GM19468 (cell line): ENCODE data around the gene CAPZA2.
"Not testable (repeated sequence)": the region's sequence is repeated elsewhere in the genome, so short reads cannot be mapped to it uniquely, and the experiment has no call there.

Experiments used
- ATAC-seq: cut with Tn5 transposase; IDR thresholded peaks from one replicate; pipeline ENCODE4 v1.9.1; 2021; ENCODE audit warnings: mild to moderate bottlenecking, moderate library complexity, moderate number of reproducible peaks; ENCODE audit not compliant: unreplicated experiment; ENCODE audit errors: extremely low read depth

The CAPZA2 gene

DNA sequence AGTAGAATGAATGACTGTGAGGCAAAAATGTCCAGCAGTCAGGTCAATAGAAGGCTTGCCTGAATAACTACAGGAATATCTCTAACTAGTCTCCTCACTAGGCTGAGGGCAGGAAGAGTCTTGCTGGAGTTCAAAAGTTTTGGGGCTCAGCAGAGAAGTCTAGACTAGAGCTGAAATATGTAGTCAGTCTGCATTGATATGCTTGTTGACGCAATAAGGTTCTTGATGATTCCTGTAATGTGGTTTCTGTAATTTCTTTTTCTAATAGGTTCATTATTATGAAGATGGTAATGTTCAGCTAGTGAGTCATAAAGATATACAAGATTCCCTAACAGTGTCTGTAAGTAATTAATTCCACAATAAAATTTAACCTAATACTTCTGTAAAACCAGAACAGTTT, 49.4 kb downstream of the CAPZA2 start:
- no peak for ATAC-seq

DNA sequence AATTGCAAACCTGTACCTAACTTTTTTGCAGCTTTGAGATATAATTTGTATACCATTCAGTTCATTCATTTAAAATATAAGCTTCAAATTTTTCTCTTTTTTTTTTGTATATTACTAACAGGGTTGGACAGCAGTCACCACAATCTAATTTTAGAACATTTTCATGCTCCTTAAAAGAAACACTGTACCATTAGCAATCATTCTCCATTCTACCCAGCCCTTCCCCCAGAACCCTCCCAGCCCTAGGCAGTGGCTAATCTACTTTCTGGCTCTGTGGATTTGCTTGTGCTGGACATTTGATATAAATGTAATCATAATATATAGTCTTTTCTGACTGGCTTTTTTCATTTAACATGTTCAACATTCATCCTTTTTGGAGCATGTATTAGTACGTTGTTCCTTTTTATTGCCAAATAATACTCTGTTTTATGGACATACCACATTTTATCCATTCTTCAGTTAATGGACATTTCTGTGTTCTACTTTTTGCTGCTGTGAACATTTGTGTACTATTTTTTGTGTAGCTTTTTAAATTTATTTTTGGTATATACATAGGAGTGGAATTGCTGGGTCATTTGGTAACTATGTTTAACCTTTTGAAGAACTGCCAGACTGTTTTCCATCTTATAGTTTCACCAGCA, 50.0 kb downstream of the CAPZA2 start:
- no peak for ATAC-seq

DNA sequence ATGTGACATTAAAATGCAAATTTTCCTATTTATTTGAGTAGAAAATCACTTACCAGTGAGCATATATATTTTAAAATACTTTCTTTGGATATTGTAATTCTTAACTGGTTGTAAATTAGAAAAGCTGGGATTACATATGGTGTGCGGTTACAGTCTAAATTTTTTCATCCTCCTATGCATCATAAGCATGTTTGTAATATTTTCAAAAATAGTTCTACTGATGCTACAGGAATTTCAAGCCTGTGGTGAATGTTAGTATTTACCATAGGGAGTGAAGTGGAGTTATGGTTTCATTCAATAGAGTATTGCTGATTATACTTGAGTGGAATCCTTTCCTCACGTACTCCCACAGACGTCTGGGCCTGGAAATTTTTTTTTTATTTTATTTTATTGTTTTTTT, 56.3 kb downstream of the CAPZA2 start:
- no peak for ATAC-seq

DNA sequence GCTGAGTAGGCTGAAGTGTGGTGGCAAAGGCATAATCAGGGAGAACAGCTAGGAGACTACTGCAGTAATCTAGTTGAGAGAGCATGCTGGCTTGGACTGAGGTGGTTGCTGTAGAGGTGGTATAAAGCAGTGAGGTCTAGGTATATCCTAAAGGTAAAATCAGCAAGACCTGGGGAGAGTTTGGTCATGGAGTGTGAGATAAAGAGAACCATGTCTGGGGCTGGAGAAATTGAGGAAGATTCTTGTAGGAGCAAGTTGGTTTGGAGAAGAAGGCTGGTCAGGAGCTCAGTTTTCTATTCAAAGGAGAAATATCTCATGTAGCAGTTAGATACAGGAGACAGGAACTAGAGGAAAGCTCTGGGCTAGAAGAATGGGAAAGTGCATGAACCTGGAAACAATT, 58.0 kb downstream of the CAPZA2 start:
- no peak for ATAC-seq

DNA sequence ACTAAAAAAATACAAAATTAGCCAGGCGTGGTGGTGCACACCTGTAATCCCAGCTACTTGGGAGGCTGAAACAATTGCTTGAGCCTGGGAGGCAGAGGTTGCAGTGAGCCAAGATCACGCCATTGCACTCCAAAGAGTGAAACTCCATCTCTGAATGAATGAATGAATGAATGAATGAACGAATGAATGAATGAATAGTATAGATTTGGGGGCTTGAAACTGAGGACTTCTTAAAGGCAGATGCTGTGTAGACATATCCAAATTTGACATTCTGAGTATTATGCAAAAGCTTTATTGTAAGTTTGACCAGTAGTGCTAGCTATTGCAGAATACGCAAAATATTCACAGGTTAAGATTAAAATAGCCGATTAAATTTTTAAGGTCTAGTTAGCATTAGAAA, 60.2 kb downstream of the CAPZA2 start:
- no peak for ATAC-seq

DNA sequence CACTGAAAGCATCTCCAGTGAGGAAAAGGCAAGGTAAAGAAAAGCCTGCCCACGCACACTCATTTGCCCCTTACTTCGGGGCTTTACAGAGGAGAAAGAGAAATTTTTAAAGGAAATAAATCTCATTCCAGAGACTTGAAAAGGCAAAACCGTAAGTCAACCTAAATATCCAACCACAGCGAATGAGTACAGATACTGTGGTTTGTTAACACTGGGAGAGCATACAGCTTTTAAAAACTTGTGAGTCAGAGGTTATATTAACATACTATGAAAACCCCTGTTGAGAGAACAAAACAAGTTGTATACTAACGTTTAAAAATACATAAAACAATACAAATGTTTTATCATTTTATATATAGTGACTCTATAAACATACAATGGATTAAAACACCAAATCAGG, 62.4 kb downstream of the CAPZA2 start:
- ATAC-seq: no peak

DNA sequence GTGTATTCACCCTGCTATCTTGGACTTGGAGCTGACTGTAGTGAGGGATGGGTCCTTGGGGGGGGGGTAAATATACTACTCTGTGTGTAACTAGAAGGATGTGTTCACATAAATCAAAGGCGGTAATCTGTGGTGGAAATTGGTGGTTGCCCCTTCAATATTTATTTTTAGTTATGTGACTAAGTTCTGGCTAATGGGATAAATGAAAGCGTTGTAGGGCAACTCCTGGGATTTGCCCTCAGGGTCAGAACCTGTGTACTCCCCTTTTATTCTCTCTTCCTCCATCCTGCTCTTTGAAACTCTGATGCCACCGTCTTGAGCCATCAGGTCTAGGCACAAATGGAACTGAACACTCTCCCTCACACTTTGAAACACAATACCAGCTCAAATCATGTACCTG, 66.6 kb downstream of the CAPZA2 start:
- no peak for ATAC-seq

DNA sequence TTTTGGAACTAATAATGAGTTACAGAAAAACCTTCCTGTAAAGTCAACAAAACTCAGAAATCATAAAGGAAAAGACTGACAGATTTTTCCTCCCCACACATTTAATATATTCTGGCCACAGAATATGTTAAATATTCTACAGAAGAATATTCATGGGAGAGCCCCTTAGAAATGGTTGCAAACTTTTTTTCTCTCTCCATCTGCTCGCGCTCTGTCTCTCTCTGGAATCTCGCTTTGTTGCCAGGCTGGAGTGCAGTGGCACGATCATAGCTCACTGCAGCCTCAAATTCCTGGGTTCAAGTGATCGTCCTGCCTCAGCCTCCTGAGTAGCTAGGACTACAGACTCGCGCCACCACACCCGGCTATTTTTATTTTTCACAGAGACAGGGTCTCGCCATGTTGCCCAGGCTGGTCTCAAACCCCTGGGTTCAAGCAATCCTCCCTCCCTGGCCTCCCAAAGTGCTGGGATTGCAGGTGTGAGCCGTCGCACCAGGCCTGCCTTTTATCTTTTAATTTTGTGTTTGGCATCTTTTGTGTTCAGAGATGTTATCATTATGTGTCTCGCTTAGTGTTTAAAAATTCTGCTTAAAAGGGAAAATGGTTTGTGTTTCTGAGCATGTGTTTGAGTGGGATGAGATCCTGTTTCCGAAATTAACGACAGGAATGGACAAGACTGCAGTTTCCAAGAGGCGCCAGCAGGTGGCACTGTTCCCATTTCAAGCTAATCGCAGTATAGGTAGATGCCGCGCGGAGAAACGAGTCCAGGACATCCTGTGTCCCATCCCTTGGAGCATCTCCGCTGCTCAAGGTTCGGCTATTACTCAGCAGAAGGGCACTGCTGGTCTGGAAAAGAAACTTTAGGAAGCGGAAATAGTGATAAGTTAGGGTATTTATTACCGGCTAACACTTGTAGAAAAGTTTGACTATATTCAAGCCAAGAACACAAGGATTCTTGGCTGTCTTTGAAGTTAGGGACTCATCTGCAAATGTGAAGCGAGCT, 67.8 kb downstream of the CAPZA2 start:
- ATAC-seq: no peak

DNA sequence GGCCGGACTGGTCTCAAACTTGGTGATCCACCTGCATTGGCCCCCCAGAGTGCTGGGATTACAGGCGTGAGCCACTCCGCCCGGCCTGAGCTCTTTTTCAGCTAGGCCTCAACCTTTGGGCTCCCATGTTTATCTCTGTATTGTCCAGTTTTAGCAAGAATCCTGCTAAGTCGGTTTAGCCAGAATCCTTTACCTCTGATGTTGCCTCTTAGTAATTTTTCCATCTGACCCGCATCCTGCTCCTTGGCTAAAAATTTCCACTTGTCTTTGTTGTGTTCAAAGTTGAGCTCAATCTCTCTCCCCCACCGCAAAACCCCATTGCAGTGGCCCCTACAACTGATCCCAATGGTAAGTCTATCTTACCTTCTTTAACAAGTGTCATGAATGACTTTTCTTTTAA, 70.2 kb downstream of the CAPZA2 start:
- ATAC-seq: no peak

DNA sequence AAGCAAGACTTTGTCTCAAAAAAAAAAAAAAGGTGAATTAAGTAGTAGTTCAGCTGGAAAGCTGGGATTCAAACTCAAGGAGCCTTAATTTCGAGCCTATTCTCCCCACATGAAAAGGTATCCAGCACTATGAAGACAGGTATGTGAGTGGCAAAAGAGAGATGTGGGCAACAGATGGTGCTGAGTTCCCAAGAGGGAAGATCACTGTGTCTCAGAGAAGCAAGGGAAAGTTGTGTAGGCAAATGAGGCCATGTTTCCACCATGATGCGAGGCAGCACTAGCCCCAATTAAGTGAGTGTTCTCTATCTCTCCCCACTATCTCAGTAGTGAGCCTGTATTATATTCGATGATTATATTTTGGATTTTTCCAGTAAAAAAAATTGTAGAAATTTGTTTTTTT, 71.1 kb downstream of the CAPZA2 start:
- ATAC-seq: no peak

DNA sequence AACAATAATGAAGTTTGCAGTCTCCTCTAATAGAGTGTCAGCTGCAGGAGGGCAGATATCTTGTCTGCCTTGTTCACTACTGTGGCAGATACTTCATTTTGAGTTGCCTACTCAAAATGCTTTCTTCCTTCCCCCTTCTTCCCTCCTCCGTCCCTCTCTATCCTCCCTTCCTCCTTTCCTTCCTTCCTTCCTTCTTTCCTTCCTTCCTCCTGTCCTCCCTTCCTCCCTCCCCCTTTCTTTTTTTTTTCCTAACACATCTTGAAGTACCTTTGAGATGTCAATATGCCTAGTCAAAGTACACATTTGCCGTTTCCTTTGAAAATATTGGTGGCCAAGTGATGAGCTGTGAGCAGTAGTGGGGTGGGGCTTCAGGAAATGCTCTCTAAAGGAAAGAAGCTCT, 72.2 kb downstream of the CAPZA2 start:
- ATAC-seq: no peak

DNA sequence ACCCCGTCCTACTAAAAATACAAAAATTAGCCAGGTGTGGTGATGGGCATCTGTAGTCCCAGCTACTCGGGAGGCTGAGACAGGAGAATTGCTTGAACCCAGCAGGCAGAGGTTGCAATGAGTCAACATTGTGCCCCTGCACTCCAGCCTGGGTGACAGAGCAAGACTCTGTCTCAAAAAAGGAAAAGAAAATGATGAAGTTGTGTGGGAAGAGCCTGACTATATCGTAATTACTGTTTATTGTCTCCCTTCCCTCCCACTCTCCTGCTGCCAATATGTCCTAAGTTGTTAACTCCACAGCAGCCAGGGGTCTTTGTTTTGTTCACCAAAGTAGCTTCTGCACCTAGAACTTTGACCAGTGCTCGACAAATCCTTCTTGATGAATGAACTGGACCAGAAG, 74.5 kb downstream of the CAPZA2 start:
- not testable (repeated sequence) for ATAC-seq

DNA sequence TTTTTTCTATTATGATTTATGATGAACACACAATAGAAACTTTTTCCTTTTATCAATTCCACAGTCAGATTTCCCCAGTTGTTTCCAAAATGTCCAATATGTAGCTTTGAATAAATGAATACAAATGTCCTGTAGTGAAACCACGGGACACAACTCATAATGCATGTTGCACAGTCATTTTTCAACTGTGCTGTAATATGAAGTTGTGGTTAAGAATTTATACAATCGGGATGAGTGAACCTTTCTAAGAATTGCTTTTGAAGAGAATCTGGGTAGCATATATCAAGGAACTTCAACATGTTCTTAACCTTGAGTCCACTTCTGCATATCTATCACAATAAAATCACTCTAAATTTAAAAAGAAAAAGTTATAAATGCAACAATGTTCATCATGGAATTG, 76.3 kb downstream of the CAPZA2 start:
- no peak for ATAC-seq

DNA sequence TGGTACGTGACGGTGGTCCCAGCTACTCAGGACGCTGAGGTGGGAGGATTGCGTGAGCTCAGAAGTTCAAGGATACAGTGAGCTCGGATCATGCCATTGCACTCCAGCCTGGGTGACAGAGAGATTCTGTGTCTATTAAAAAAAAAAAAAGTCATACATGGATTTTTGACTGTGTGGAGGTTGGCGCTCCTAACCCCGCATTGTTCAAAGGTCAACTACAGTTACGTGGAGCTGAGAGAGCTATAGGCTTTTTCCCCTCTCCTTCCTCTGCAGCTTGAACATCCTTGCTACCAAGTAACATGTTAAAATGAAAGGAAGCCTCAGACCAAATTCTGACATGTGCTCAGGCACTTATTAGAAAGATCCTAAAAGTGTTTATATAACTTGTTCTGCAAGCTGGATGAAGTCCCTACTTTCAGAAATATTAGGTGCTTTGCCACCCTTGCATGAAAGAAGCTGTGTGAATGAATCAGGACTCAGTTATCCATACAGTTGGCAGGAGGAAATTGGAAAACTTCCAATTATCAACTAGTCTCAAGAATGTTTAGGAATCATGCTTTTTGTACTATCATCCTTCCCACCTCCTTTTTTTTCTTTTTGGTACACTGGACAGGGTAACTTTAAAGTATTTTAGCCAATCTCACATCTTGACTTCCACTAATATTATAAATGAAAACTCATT, 78.4 kb downstream of the CAPZA2 start:
- no peak for ATAC-seq

DNA sequence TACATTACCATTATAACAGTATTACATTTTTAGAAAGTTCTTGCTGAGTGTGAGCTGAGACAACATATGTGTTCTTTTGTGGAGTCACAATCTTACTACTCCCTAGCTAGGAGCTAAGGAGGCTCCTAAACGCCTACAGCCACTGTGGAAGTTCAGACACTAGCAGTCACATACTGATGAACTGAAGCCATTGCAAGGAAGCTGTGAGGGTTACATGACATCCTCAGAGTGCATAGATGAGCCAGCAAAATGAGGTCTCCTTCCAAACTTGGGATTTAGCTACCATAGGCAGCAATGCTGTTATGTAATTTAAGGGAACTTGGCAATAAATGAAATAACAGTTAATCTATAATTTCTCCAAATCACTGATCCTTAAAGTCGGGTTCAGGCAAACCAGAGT, 80.1 kb downstream of the CAPZA2 start:
- no peak for ATAC-seq

DNA sequence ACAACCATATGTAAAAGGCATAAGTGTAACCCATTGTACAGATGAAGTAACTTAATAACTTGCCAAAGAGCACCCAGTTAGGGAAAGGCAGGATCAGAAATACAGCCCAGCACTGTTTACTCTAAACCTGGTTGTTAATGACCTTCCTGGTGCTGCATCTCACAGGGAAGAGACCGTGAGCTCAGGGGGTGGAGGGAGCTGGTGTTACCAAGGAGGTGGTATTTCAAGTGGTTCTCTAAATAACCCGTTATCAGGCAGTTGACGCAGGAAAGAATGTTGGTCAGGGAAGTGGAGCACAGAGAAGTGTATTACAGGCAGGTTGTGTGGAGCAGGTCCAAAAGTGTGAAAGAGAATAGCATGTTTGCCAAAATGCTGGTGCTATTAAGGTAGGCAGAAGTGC, 86.5 kb downstream of the CAPZA2 start:
- ATAC-seq: no peak

DNA sequence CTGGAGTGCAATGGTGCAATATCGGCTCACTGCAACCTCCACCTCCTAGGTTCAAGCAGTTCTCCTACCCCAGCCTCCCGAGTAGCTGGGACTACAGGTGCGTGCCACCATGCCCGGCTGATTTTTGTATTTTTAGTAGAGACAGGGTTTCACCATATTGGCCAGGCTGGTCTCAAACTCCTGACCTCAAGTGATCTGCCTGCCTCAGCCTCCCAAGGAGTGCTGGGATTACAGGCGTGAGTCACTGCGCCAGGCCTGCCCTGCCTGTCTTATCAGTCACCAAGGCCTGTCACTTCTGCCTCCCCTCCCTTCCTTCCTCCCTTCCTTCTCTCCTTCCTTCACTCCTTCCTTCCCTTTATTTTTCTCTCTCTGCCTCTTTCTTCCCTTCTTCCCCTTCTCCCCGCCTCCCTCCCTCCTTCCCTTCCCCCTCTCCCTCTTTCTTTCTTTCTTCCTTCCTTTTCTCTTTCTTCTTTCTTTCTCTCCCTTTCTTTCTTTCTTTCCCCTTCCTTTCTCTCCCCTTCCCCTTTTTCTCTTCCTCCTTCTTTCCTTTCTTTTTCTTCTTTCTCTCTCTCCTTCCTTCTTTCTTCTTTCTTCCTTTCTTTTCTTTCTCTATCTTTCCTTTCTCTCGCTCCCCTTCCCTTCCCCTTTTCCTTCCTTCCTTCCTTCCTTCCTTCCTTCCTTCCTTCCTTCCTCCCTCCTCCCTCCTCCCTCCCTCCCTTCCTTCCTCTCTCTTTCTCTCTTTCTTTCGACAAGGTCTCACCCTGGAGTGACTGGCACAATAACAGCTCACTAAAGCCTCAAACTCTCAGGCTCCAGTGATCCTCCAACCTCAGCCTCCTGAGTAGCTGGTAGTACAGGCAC, 87.8 kb downstream of the CAPZA2 start:
- no peak for ATAC-seq

DNA sequence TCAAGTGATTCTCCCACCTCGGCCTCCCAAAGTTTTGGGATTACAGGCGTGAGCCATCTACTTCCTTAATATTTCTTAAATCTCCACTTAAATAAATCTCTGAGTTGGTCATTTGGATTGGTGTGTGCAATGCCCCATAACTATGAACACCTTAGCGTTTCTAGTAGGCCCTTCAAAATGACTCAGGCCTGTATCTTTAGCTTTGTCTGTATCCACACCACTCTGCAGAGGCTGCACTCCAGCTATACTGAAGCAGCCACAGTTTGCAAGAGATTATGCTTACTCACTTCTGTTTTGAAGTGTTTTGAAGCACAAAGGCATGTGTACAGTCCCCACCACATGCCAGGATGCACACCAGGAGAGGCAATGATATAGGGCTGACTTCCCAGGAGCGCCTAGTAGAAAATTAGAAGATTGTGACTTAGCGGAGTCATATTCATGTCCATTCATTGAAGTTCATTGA, 88.5 kb downstream of the CAPZA2 start:
- ATAC-seq: no peak

DNA sequence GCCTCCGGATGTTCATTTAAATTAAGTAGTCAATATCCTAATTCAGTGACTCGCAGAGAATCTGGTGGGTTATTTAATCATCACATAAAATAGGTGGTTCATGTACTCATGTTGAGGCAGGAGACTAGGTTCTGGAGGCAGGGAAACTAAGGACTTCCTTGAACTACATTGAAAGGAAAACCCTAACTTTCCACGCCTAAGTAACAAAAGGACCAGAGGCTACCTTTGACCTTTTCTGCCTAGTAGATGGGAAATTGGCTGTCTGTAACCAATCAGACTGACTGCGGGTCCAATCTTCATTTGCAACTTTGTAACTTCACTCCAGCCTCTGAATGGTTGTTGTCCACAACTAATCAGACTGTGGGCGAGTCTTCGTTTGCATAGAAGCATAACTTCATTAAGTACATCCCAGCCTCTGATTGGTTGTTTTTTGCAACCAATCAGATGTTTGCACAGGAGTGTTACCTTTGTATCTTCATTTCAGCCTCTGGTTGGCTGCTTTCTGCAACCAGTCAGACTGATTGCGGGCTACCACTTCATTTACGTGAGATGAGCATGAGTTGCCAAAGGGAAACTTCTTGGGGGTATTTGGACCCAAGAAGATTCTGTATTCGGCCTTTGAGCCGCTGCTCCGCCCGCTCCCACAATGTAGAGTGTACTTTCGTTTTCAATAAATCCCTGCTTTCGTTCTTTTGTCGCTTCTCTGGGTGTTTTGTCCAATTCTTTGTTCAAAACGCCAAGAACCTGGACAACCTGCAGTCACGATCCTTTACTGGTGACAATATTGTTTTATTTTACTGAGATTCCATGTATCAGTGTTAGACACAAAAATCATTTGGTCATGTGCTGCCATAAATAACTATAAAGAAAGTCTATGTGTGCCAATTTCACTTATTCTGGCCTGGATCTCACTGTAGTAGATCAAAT, 89.2 kb downstream of the CAPZA2 start:
- ATAC-seq: no peak
